Bladder microvascular endothelial cell (primary cell): Measurements from ENCODE around the gene SLC7A6OS. TPM values are rescaled to one million over a fixed set of nuclear protein-coding genes. Genes with fewer than 3 reads are reported as not detected.

Experiments
- total RNA-seq: library from RNA; depleted of rRNA; stranded (reverse); fragments of >200 nt; gene quantifications from 2 replicates; pipeline ENCODE4 v1.2.3, GENCODE V29; 2014

Gene SLC7A6OS
- 13.6 and 25.0 TPM in 2 replicates for total RNA-seq

GRCh38 chr16:68310774-68311511 lies at the start of gene SLC7A6OS, which contains the start of gene PRMT7:
TSS of gene SLC7A6OS (minus strand) at chr16:68310946. CDS start at chr16:68310926, 20 bp downstream.
TSS of gene PRMT7 (plus strand) at chr16:68311019. CDS start at chr16:68315980, 4,961 bp downstream.

DNA sequence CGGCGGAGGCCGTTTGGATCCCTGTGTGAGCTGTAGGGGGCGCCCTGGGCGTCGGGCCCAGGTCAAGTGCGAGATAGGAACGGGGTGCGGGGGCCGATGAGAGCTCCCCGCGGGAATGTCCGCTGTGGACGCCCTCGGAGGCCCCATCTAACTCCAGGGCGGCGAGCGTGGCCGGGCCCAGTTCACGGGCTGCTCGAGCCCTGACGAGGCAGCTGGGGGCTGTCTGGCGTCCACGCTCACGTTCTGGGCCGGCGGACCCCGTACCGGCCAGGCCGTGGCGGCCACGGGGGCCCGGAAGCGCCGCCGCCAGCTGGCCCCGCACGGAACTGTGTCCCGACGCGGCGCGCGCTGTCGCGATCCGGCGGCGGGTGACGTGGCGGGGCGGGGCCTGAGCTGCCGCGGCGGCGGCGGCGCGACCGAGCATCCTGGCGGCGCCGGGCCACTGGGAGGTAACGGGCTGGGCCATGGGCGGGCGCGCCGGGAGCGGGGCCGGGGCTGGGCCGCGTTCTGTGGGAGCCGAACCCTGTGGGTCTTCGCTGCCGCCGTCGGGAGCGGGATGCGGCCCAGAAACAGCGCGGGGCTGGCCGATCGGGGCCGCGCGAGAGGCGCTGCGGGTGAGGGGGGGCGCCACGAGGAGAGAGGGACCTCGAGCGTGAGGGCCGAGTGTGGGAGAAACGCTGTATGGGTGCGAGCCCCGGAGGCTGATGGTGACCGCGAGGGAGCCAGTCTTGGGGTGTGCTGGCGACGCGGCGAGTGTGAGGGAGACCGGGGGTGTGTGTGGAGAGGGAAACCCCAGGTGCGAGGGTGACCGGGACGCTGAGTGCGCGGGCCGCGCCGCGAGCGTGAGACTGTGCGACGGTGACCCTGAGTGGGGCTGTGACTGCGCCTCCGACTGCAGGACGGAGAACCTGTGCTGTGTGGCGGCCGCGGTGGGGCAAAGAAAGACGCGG lies 46.3 kb downstream of the SLC7A6OS start, which contains the start of gene SLC7A6:
Gene SLC7A6, plus strand, starts transcription at position 399 of the 950 bp plus-strand sequence. CDS start 10,201 bp downstream, outside the sequence.

Other genes starting within 250 kb of the SLC7A6OS start
- gene NFATC3, start 225.6 kb downstream of the SLC7A6OS start, total RNA-seq = 8.7 and 21.0 TPM in 2 replicates
- 0.16 and 4.5 TPM in 2 replicates for gene ESRP2, start 74.8 kb downstream of the SLC7A6OS start, total RNA-seq
- gene PLA2G15, start 65.6 kb downstream of the SLC7A6OS start, total RNA-seq = 14.2 and 40.2 TPM in 2 replicates
- 10.0 and 30.5 TPM in 2 replicates for gene SLC7A6, start 46.4 kb downstream of the SLC7A6OS start, total RNA-seq
- 27.8 and 42.2 TPM in 2 replicates for gene PRMT7, start 73 bp upstream of the SLC7A6OS start, total RNA-seq
- under 0.01 and 0.25 TPM in 2 replicates for gene SMPD3, start 137.6 kb upstream of the SLC7A6OS start, total RNA-seq
- 13.0 and 20.4 TPM in 2 replicates for gene ZFP90, start 228.3 kb upstream of the SLC7A6OS start, total RNA-seq